Spleen (tissue), 7 donors: Measurements from ENCODE around the gene IGSF23.

Source experiments
- POLR2A ChIP-seq, 3 donors: fragments of 450-650 bp; IDR thresholded peaks; one replicate each; pipeline ENCODE4 v1.5.1; 2017; ENCODE audit warnings: antibody characterized with exemption in 3 of 3, mild to moderate bottlenecking in 1 of 3
- TF ChIP-seq, protein P1 (sequence below), 11 experiments: fragments of 200-600 bp in 7 of 11; fragments of 450-650 bp in 4 of 11; sonication (generic) in 4 of 11; IDR thresholded peaks in 8 of 11; conservative IDR thresholded peaks in 3 of 11; 1 replicate in 7 of 11; 2 replicates in 4 of 11; pipeline versions ENCODE4 v1.4.0 to v1.8.0; 2016 to 2021; ENCODE audit warnings: antibody characterized with exemption in 11 of 11, inconsistent platforms in 4 of 11, mild to moderate bottlenecking in 1 of 11
- donor health status: DM: no; HTN: no; CAD: no; lungs with moderate emphysema.
- donor health status: DM: no; HTN: no; CAD: no.
- donor health status: DM: no; HTN: no; CAD: no.

DNA sequence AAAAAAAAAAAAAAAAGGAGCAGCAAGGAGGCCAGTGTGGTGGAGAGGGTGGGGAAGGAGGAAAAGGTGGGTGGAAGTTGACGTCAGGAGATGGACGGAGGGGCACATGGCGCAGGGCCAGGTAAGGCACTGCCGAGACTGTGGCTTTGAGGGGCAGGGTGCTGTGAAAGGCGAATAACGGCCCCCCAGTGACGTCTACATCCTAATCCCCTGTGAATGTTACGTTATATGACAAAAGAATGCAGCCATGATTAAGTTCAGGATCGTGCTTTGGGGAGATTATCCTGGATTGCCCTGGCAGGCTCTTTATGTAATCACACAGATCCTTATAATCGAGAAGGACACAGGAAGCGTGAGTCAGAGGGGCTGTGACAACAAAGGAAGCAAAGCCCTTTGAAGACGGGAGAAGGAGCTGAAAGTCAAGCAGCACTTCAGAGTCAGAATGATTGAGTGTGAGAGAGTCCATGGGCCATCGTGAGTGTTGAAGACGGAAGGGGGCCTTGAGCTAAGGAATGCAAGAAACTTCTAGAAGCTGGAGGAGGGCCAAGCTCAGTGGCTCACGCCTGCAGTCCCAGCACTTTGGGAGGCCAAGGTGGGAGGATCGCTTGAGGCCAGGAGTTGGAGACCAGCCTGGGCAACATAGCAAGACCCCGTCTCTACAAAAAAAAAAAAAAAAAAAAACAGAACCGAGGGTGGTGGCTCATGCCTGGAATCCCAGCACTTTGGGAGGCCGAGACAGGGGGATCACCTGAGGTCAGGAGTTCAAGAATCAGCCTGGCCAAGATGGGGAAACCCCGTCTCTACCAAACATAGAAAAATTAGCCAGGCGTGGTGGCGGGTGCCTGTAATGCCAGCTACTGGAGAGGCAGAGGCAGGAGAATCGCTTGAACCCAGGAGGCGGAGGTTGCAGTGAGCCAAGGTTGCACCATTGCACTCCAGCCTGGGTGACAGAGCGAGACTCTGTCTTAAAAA is 71.8 kb downstream of the IGSF23 start:
- TF ChIP-seq, protein P1, sequence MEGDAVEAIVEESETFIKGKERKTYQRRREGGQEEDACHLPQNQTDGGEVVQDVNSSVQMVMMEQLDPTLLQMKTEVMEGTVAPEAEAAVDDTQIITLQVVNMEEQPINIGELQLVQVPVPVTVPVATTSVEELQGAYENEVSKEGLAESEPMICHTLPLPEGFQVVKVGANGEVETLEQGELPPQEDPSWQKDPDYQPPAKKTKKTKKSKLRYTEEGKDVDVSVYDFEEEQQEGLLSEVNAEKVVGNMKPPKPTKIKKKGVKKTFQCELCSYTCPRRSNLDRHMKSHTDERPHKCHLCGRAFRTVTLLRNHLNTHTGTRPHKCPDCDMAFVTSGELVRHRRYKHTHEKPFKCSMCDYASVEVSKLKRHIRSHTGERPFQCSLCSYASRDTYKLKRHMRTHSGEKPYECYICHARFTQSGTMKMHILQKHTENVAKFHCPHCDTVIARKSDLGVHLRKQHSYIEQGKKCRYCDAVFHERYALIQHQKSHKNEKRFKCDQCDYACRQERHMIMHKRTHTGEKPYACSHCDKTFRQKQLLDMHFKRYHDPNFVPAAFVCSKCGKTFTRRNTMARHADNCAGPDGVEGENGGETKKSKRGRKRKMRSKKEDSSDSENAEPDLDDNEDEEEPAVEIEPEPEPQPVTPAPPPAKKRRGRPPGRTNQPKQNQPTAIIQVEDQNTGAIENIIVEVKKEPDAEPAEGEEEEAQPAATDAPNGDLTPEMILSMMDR (IDR thresholded peaks at IDR 0.05 in 8 of 11, conservative IDR thresholded peaks at IDR 0.05 in 3 of 11) = no peak
- no peak for TF ChIP-seq POLR2A (IDR thresholded peaks at IDR 0.05)
